Neuronal stem cell (in vitro differentiated cells): ENCODE data around the gene CDCA8.

Experiments
- DNase-seq: peaks from one replicate; pipeline ENCODE4 v3.0.0-alpha.2; 2013; ENCODE audit warnings: low spot score
- H2AFZ ChIP-seq: one replicate; pipeline ENCODE4 v1.6.1; 2013; ENCODE audit warnings: mild to moderate bottlenecking, low read length, inconsistent platforms
- H2AK5ac ChIP-seq: 2 replicates; pipeline ENCODE4 v1.6.1; 2013; ENCODE audit warnings: low read depth, mild to moderate bottlenecking, inconsistent platforms, low read length, moderate library complexity, mixed read lengths
- H2BK120ac ChIP-seq: 2 replicates; pipeline ENCODE4 v1.6.1; 2013; ENCODE audit warnings: low read depth, mild to moderate bottlenecking, inconsistent platforms, low read length, moderate library complexity, mixed read lengths
- H2BK12ac ChIP-seq: one replicate; pipeline ENCODE4 v1.6.1; 2013; ENCODE audit warnings: low read length, inconsistent platforms
- H2BK15ac ChIP-seq: 2 replicates; pipeline ENCODE4 v1.6.1; 2013; ENCODE audit warnings: mild to moderate bottlenecking, low read length, inconsistent platforms, mixed read lengths
- H2BK5ac ChIP-seq: one replicate; pipeline ENCODE4 v1.6.1; 2013; ENCODE audit warnings: inconsistent platforms, mild to moderate bottlenecking, low read length, moderate library complexity
- H3K14ac ChIP-seq: one replicate; pipeline ENCODE4 v1.6.1; 2013; ENCODE audit warnings: low read length, inconsistent platforms
- H3K18ac ChIP-seq: 2 replicates; pipeline ENCODE4 v1.6.1; 2013; ENCODE audit warnings: low read length, inconsistent platforms
- H3K23ac ChIP-seq: 2 replicates; pipeline ENCODE4 v1.6.1; 2013; ENCODE audit warnings: low read depth, mild to moderate bottlenecking, mixed read lengths, low read length, inconsistent platforms; ENCODE audit not compliant: poor library complexity
- H3K27ac ChIP-seq: replicated peaks from 3 replicates; pipeline ENCODE4 v1.5.1; 2013; ENCODE audit warnings: low read length, inconsistent platforms
- H3K27me3 ChIP-seq, 3 experiments: 2 replicates each; pipeline ENCODE4 v1.6.1; 2013; ENCODE audit warnings: low read length in 3 of 3, mild to moderate bottlenecking in 2 of 3, inconsistent platforms in 1 of 3, low read depth in 1 of 3, mixed read lengths in 1 of 3, moderate library complexity in 1 of 3; ENCODE audit not compliant: control insufficient read depth in 3 of 3, insufficient read depth in 3 of 3
- H3K36me3 ChIP-seq, 2 donors: replicated peaks in 1 of 2; 2 replicates each; pipeline ENCODE4 v1.6.1; 2013; ENCODE audit warnings: low read length in 2 of 2; ENCODE audit not compliant: control insufficient read depth in 2 of 2, insufficient read depth in 2 of 2
- H3K4ac ChIP-seq: 2 replicates; pipeline ENCODE4 v1.6.1; 2013; ENCODE audit warnings: inconsistent platforms, mild to moderate bottlenecking, low read length, moderate library complexity
- H3K4me1 ChIP-seq, 2 donors: 1 replicate in 1 of 2; 2 replicates in 1 of 2; pipeline ENCODE4 v1.6.1; 2013; ENCODE audit warnings: low read length in 2 of 2, low read depth in 1 of 2; ENCODE audit not compliant: control insufficient read depth in 2 of 2, insufficient read depth in 1 of 2
- H3K4me2 ChIP-seq: one replicate; pipeline ENCODE4 v1.6.1; 2013; ENCODE audit warnings: mild to moderate bottlenecking, low read length, inconsistent platforms; ENCODE audit not compliant: insufficient read depth, poor library complexity, severe bottlenecking
- H3K4me3 ChIP-seq, 2 donors: 2 replicates each; pipeline ENCODE4 v1.5.1; 2013; ENCODE audit warnings: low read length in 2 of 2, mild to moderate bottlenecking in 2 of 2, inconsistent platforms in 1 of 2, moderate library complexity in 1 of 2
- H3K79me1 ChIP-seq: one replicate; pipeline ENCODE4 v1.6.1; 2013; ENCODE audit warnings: low read depth, mild to moderate bottlenecking, inconsistent platforms, low read length, moderate library complexity
- H3K9ac ChIP-seq: one replicate; pipeline ENCODE4 v1.6.1; 2013; ENCODE audit warnings: mild to moderate bottlenecking, low read depth, low read length, inconsistent platforms; ENCODE audit not compliant: poor library complexity
- H3K9me3 ChIP-seq, 2 donors: replicated peaks in 1 of 2; 2 replicates each; pipeline versions ENCODE3 to v1.6.1; 2013; ENCODE audit warnings: low read length in 2 of 2, mild to moderate bottlenecking in 2 of 2, inconsistent platforms in 1 of 2, low read depth in 1 of 2, mixed read lengths in 1 of 2, moderate library complexity in 1 of 2; ENCODE audit not compliant: control insufficient read depth in 2 of 2, insufficient read depth in 1 of 2
- H4K8ac ChIP-seq: one replicate; pipeline ENCODE4 v1.6.1; 2013; ENCODE audit warnings: low read depth, mild to moderate bottlenecking, inconsistent platforms, low read length, moderate library complexity
- H4K91ac ChIP-seq: one replicate; pipeline ENCODE4 v1.6.1; 2013; ENCODE audit warnings: low read length, low read depth, mild to moderate bottlenecking, inconsistent platforms; ENCODE audit not compliant: poor library complexity
- WGBS, 2 donors: extraction: QIAGEN DNeasy Blood & Tissue Kit; methylation state at CpG; one replicate each; pipeline ENCODE4 v1.1.7; 2013; ENCODE audit warnings: missing lambda C conversion rate in 2 of 2, mixed read lengths in 1 of 2; ENCODE audit not compliant: insufficient read length in 2 of 2, insufficient replicate concordance in 1 of 2; ENCODE audit errors: extremely low coverage in 2 of 2; 5-methylcytosine and 5-hydroxymethylcytosine counted together

CDCA8 gene

DNA sequence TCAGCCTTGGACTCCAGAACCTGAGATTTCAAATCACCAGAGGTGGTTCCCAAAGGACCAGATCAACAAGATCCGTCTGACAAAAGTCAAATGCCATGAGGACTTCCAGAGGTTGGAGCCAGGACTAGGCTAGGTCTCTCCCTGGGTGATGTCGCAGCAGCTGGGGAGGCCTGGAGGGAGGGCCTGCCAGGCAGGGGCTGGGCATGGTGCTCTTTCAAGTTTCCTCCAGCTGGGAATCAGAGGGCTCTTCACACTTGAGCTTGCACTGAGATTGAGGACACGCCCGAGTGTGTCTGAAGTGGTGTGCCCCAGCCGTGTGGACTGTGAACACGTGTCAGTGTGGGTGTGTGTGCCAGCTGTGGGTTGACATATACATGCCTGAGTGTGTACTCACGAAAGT, 36.3 kb upstream of the CDCA8 start:
- no peak overlapping the region for H3K4ac ChIP-seq
- H3K9ac ChIP-seq = no peak overlapping the region
- no peak overlapping the region for H2AFZ ChIP-seq
- H4K8ac ChIP-seq = no peak overlapping the region
- no peak overlapping the region for H3K27ac ChIP-seq
- no peak overlapping the region for H2BK15ac ChIP-seq
- peaks cover 2 to 10% of the 10 kb centered on the region in 2 donors for H3K4me1 ChIP-seq
- H3K23ac ChIP-seq = no peak overlapping the region
- no peaks in the 10 kb centered on the region for H3K79me1 ChIP-seq
- no peak overlapping the region for H2BK120ac ChIP-seq
- H4K91ac ChIP-seq = no peak overlapping the region
- H3K4me2 ChIP-seq = no peak overlapping the region
- H3K4me3 ChIP-seq = no peak overlapping the region
- WGBS, 2 donors = no CpG with 5 or more reads among the region's 7 CpGs
- H3K36me3 ChIP-seq = no peaks in the 10 kb centered on the region
- H3K9me3 ChIP-seq = no peaks in the 10 kb centered on the region
- no peak for DNase-seq
- H3K18ac ChIP-seq = no peak overlapping the region
- peaks cover 0 to 64% (median 0%) of the 10 kb centered on the region in 3 experiments for H3K27me3 ChIP-seq
- H2BK5ac ChIP-seq = no peak overlapping the region
- H2BK12ac ChIP-seq = no peak overlapping the region
- H2AK5ac ChIP-seq = no peak overlapping the region
- H3K14ac ChIP-seq = no peak overlapping the region

DNA sequence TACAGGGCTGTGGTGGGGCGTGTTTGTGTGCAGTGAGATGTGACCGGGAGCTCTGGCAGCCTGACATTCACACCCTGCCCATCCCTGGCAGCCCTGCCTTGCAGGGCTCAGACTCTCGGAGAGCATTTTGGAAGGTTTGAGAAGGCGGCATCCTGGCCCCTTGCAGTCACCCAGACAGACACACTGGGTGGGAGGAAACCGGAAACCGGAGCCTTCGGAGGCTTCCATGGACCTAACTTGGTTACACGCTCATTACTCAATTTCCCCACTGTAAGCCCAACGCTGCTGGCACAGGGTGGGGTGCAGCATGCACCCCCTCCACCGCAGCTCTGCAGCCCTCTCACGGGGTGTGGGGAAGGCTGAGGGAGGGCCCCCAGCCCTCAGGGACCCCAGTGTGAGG, 35.4 kb upstream of the CDCA8 start:
- Histone ChIP-seq H2BK15ac (peak overlapping the region; percentile 55), H3K79me1 (no peaks in the 10 kb centered on the region), H3K4me1 (peaks cover 3 to 15% of the 10 kb centered on the region in 2 donors), H3K27me3 (peaks cover 0 to 65% (median 0%) of the 10 kb centered on the region in 3 experiments), H3K4me3 (no peak overlapping the region), H3K4ac (no peak overlapping the region), H3K4me2 (no peak overlapping the region), H3K9ac (no peak overlapping the region), H3K27ac (no peak overlapping the region), H3K9me3 (no peaks in the 10 kb centered on the region), H2AFZ (no peak overlapping the region), H3K18ac (no peak overlapping the region), H2AK5ac (peak overlapping the region; percentile 96), H4K8ac (no peak overlapping the region), H3K23ac (no peak overlapping the region), H2BK120ac (no peak overlapping the region), H2BK5ac (no peak overlapping the region), H3K14ac (no peak overlapping the region), H2BK12ac (no peak overlapping the region), H4K91ac (no peak overlapping the region), H3K36me3 (no peaks in the 10 kb centered on the region)
- DNase-seq = no peak
- no CpG with 5 or more reads among the region's 11 CpGs for WGBS, 2 donors

DNA sequence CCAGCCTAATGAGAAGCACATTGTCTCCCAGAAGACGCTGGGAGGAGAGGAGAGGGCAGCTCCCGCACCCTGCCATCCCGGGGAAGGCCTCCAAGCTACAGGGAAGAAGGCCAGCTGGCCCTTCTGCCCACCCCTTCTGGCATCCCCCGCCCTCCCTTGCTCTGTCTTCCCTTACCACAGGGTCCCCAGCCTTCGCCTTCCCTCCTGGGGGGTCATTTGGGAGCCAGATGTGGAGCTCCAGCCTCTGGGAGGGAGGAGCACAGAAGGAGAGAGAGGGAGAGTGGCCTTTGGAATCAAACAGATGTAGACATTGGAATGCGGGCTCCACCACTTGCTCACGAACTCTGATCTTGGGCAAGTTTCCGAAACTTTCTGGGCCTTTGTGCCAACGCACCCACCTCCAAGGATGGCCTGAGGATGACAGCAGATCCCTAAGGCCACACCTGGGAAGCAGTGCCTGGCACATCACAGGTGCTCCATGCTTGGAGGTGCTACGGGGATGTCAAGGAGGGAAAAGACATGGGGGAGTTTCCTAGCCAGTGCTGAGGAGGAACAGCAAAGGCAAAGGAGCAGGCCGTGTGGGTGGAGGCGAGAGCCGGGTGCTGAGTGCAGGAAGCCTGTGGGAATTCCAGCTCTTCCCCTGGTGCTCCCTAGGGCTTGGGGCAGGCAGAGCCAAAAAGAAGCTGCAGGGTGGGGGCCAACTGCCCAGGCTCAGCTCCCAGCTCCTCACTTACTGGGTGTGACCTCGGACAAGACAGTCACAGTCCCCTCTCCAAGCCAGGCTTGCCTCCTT, 34.5 kb upstream of the CDCA8 start:
- Histone ChIP-seq H4K91ac (no peak overlapping the region), H3K4ac (no peak overlapping the region), H3K9ac (no peak overlapping the region), H2AFZ (no peak overlapping the region), H3K14ac (no peak overlapping the region), H2BK5ac (peak overlapping the region; percentile 76), H2AK5ac (peak overlapping the region; percentile 96), H3K27me3 (peaks cover 0 to 69% (median 0%) of the 10 kb centered on the region in 3 experiments), H3K4me3 (no peak overlapping the region), H3K36me3 (no peaks in the 10 kb centered on the region), H3K4me1 (peaks cover 3 to 15% of the 10 kb centered on the region in 2 donors), H2BK15ac (no peak overlapping the region), H3K23ac (peak overlapping the region; percentile 40), H2BK12ac (no peak overlapping the region), H3K18ac (peak overlapping the region; percentile 6), H3K4me2 (no peak overlapping the region), H3K27ac (no peak overlapping the region), H3K79me1 (no peaks in the 10 kb centered on the region), H2BK120ac (no peak overlapping the region), H3K9me3 (no peaks in the 10 kb centered on the region), H4K8ac (no peak overlapping the region)
- no CpG with 5 or more reads among the region's 14 CpGs for WGBS, 2 donors
- no peak for DNase-seq

DNA sequence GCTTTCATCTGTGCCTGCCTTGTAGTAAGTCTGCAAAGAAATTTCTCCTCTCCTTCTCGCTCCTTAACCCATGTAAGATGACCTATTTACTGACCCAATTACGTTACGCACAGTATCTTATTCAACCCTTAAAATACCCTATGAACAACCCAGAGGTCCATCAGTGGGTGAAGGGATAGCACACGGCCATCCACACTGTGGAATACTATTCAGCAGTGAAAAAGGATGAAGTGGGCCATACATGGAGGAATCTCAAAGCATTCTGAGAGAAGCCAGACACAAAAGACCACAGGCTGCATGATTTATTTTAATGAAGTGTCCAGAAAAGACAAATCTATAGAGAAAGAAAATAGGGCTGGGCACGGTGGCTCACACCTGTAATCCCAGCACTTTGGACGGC, 33.8 kb upstream of the CDCA8 start:
- Histone ChIP-seq H3K4ac (no peak overlapping the region), H3K27ac (no peak overlapping the region), H3K79me1 (no peaks in the 10 kb centered on the region), H2BK12ac (no peak overlapping the region), H3K4me1 (peaks cover 3 to 15% of the 10 kb centered on the region in 2 donors), H2AFZ (no peak overlapping the region), H3K36me3 (no peaks in the 10 kb centered on the region), H4K8ac (no peak overlapping the region), H3K14ac (no peak overlapping the region), H4K91ac (no peak overlapping the region), H2BK120ac (no peak overlapping the region), H3K9ac (no peak overlapping the region), H3K18ac (no peak overlapping the region), H3K27me3 (peaks cover 0 to 72% (median 0%) of the 10 kb centered on the region in 3 experiments), H3K4me3 (no peak overlapping the region), H3K23ac (no peak overlapping the region), H2AK5ac (no peak overlapping the region), H3K4me2 (no peak overlapping the region), H2BK5ac (no peak overlapping the region), H2BK15ac (no peak overlapping the region), H3K9me3 (no peaks in the 10 kb centered on the region)
- WGBS, 2 donors = no CpG with 5 or more reads among the region's 6 CpGs
- no peak for DNase-seq
